ENCODE results near the gene CNPY1.

DNA sequence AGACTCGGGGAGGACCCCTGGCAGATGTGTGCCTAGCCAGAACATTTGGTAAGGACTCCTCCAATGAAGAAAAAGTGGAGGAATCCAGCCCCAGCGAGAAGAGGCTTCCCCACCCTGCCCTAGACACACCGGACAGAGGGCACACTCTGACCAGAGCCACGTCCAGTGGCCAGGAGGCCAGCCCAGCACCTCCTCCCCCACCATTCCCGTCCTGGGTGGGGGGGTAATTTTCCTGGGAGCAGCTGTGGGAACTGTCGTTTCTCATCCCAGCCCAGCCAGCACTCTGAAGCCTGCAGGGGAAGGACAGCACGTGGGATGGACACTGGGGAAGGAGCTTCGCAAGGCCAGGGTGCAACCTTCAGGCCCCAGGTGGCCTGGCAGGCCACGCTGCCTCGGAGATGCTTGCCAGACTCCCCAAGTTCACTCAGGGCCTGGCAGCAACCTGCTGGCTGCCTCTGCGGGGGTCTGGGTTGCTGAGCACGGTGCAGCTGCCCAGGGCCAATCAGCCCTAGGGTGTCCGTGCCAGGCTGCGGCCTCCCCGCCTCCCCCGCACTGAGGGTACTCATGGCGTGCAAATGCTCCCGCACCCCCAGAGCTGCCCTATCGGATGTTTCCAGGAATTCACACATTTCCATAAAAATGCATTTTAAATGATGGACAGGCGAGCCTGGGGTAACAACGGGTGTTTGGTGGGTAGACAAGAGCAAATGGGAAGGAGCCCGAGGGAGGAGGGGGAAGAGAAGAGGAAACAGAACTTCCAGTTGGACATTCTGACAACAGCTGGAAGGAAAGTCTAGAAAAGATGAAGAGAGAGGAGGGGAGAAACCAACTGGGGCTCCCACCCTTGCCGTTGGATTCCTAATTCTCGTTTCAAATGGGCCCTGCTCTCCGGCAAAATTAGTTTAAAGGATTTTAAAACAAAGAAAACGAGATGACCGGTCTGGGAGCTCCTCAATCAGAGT, 90.3 kb downstream of the CNPY1 start:
- TF ChIP-seq MXI1 (conservative IDR thresholded peaks at IDR 0.05; ENCODE audit: poor library complexity, severe bottlenecking) (no peak), POLR2AphosphoS5 (IDR thresholded peaks at IDR 0.05) (no peak)
